Peyer's patch (tissue), 4 donors: ENCODE results near the gene MAEA.

Source experiments
- POLR2A ChIP-seq, 2 donors: fragments of 450-650 bp; IDR thresholded peaks; one replicate each; pipeline ENCODE4 v1.5.1; 2017; ENCODE audit warnings: antibody characterized with exemption in 2 of 2, mild to moderate bottlenecking in 2 of 2, moderate library complexity in 2 of 2
- TF ChIP-seq, protein P1 (sequence below), 6 experiments: fragments of 450-650 bp in 4 of 6; fragments of 200-600 bp in 2 of 6; sonication (generic) in 1 of 6; IDR thresholded peaks; one replicate each; pipeline ENCODE4 v1.5.1; 2017 to 2019; ENCODE audit warnings: antibody characterized with exemption in 6 of 6, mild to moderate bottlenecking in 3 of 6, moderate library complexity in 1 of 6

DNA sequence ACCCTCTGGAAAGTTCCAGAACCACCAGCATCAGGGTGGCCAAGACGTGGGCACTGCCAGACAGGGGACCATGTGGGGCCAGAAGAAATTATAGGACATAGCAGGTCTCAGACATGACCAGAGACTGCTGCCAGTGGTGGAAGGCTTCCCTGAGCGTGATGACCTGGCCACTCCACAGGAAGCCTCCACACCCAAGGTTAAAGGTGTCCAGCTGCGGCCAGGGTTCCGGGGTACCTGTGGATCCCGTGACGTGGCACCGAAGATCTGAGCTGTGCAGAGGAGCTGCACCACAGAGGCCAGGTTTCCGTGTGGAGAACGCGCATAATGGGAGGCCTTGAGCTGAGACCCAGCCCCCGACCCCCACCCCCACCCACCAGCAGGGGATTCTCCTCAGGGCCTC is 24.3 kb upstream of the MAEA start:
- no peak for TF ChIP-seq POLR2A (IDR thresholded peaks at IDR 0.05)
- TF ChIP-seq, protein P1, sequence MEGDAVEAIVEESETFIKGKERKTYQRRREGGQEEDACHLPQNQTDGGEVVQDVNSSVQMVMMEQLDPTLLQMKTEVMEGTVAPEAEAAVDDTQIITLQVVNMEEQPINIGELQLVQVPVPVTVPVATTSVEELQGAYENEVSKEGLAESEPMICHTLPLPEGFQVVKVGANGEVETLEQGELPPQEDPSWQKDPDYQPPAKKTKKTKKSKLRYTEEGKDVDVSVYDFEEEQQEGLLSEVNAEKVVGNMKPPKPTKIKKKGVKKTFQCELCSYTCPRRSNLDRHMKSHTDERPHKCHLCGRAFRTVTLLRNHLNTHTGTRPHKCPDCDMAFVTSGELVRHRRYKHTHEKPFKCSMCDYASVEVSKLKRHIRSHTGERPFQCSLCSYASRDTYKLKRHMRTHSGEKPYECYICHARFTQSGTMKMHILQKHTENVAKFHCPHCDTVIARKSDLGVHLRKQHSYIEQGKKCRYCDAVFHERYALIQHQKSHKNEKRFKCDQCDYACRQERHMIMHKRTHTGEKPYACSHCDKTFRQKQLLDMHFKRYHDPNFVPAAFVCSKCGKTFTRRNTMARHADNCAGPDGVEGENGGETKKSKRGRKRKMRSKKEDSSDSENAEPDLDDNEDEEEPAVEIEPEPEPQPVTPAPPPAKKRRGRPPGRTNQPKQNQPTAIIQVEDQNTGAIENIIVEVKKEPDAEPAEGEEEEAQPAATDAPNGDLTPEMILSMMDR (IDR thresholded peaks at IDR 0.05): no peak
